ENCODE data around the gene CACNA1B. TPM values are rescaled to one million over a fixed set of nuclear protein-coding genes. Genes with fewer than 3 reads are reported as not detected.

Gene CACNA1B
- total RNA-seq, 1 donor from 2014 or later: not detected

DNA sequence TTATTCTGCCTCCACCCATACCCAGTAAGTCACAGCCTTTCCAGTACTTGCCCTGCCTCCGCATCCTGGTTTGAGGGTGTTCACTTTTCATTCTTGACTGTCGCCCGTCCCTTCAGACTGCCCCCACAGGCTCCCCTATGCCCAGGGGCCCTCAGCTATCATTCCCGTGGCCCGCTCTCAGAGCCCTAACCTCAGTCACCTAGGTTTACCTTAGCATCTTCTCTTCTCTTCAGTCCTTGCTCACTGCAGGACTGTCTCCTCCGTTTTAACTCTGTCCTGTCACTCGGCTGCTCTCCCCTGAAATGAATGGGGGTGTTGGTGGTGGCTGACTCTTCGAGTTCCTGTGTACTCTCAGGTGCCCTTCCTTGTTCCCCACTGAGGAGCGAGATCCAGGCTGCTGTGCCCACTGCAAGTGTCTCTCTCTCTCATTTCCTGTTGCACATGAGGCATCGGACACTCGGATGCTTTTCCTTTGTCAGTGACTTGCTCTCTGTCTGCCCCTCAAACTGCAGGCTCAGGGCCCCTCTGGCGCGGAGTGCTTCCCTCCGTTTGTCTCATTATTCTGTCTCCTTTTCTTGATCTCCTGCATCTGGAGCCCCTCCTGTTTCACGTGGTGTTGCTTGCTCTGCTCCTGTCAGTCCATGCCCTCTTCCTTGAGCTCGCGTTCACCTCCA is 89.8 kb downstream of the CACNA1B start:
- H3K4me3 Mint-ChIP-seq: no peak overlapping the region
- no peak overlapping the region for H3K27ac Mint-ChIP-seq
- no peaks in the 10 kb centered on the region for H3K36me3 Mint-ChIP-seq (ENCODE audit: low read depth)
- H3K27me3 Mint-ChIP-seq: peaks cover 3% of the 10 kb centered on the region
- no peaks in the 10 kb centered on the region for H3K4me1 Mint-ChIP-seq
- DNase-seq: no peak
- intact Hi-C loops (cut with micrococcal nuclease): no loop called here
- H3K9me3 Mint-ChIP-seq: no peaks in the 10 kb centered on the region

DNA sequence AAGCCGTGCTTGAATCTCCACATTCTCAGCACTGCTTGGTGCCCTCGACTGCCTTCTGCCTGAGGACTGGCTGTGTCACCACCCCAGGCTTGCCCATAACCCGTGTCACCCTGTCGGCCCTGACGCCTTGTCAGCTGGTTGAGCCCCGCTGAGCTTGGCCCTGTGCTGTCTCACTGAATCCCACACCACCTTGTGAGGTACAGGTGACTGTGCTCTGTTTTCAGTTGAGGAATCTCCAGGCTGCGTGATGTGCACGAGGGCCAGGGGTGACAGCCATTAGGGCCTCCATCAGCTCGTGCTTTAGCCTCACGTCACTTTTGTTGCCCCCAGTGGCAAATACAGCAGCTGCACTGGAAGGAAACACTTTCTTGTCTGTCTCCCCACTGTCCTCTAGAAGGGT is 90.7 kb downstream of the CACNA1B start:
- intact Hi-C loops (cut with micrococcal nuclease): no loop called here
- Mint-ChIP-seq H3K27me3 (no peaks in the 10 kb centered on the region), H3K36me3 (ENCODE audit: low read depth) (no peaks in the 10 kb centered on the region), H3K4me3 (no peak overlapping the region), H3K27ac (no peak overlapping the region), H3K4me1 (no peaks in the 10 kb centered on the region), H3K9me3 (no peaks in the 10 kb centered on the region)
- no peak for DNase-seq

DNA sequence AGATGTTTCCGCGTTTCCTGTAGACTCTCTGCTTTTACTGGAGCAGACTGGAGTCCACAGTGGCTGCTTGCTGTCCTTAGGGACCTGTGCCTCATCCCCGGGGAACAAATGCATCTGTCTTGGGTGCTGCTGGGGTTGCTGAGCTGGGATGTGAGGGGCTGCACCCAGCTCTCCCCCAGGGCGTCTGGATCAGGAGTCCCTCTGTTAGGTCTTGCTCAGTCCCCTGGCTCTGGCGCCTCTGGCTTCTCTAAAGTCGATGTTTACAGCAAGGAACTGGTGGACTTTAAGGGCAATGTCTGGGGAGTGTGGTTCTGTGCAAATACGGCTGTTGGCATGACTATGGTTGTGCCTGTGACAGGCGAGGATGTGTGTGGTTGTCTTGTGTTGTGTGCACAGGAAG is 91.4 kb downstream of the CACNA1B start:
- intact Hi-C loops (cut with micrococcal nuclease): no loop called here
- Mint-ChIP-seq H3K27me3 (no peaks in the 10 kb centered on the region), H3K9me3 (no peaks in the 10 kb centered on the region), H3K27ac (no peak overlapping the region), H3K4me3 (no peak overlapping the region), H3K36me3 (ENCODE audit: low read depth) (no peaks in the 10 kb centered on the region), H3K4me1 (no peaks in the 10 kb centered on the region)
- DNase-seq: no peak

DNA sequence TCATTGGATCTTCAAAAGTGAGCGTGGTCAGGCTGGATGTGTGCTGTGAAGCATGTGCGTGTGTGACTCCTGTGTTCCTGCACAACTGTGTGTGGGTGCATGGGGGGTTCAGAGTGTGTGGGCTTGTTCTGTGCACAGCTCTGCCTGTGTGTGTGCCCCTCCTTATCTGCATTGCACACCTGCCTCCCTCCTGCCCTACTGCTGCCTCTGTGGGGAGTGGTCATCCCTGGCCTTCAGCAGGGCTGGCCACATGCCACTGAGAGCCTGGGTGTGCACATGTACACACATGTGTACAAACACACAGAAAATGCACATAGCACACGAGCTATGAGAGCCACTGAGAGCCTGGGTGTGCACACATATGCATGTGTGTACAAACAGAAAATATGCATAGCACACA is 92.1 kb downstream of the CACNA1B start:
- DNase-seq: no peak
- H3K4me3 Mint-ChIP-seq: no peak overlapping the region
- H3K36me3 Mint-ChIP-seq (ENCODE audit: low read depth): no peaks in the 10 kb centered on the region
- H3K9me3 Mint-ChIP-seq: no peaks in the 10 kb centered on the region
- intact Hi-C loops (cut with micrococcal nuclease): no loop called here
- H3K27me3 Mint-ChIP-seq: no peaks in the 10 kb centered on the region
- H3K4me1 Mint-ChIP-seq: no peaks in the 10 kb centered on the region
- H3K27ac Mint-ChIP-seq: no peak overlapping the region

DNA sequence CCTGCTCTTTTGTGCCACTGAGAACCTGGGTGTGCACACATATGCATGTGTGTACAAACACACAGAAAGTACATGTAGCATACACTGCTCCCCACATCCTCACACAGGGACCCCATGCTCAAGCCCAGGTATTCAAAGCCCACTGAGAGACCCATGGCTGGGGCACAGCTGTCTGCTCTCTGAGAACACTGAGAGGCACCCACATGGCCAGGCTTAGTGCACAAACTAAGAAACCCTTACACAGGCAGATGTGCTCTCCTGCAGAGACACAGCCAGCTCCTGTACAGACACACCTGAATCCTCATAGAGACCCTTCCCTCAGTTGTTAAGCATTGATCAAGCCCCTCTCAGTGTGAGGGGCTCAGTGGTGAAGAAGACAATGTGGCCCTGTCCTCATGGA is 92.5 kb downstream of the CACNA1B start:
- Mint-ChIP-seq H3K36me3 (ENCODE audit: low read depth) (no peaks in the 10 kb centered on the region), H3K27ac (no peak overlapping the region), H3K9me3 (no peaks in the 10 kb centered on the region), H3K4me1 (no peaks in the 10 kb centered on the region), H3K27me3 (no peaks in the 10 kb centered on the region), H3K4me3 (no peak overlapping the region)
- DNase-seq: no peak
- intact Hi-C loops (cut with micrococcal nuclease): no loop called here

DNA sequence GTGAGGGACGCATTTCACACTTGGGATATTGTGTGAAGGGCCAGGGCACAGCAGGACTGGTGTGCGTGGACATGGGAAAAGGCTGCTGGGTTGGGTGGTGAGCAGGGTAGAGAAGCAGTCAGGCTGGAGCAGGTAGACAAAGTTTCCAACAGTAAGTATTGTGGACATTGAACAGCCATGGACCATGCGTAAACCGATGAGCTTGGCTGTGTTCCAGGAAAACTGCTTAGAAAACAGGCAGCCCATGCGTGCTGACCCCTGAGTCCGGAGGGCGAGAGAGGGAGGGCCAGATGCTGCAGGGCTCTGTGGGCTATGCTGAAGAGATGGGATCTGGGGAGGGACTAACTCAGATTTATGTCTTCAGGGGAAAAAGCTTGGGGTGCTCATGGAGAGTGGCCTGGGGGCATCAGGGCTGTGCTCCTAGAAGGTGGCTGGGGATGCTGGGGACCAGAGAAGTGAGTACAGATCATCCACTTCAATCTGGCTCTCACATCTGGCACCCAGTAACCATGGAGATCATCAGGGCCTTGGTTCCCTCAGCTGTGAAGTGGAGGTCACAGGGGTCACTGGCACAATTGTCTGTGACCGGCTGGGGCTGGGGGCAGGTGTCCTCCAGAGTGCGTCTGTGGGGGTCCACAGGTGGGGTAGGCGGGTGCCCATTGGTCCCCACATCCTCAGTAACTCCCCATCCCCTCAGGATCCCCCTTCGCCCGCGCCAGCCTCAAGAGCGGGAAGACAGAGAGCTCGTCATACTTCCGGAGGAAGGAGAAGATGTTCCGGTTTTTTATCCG is 93.3 kb downstream of the CACNA1B start:
- intact Hi-C loops (cut with micrococcal nuclease): no loop called here
- no peaks in the 10 kb centered on the region for H3K4me1 Mint-ChIP-seq
- H3K27me3 Mint-ChIP-seq: no peaks in the 10 kb centered on the region
- DNase-seq: no peak
- H3K36me3 Mint-ChIP-seq (ENCODE audit: low read depth): no peaks in the 10 kb centered on the region
- no peak overlapping the region for H3K27ac Mint-ChIP-seq
- no peak overlapping the region for H3K4me3 Mint-ChIP-seq
- H3K9me3 Mint-ChIP-seq: no peaks in the 10 kb centered on the region

DNA sequence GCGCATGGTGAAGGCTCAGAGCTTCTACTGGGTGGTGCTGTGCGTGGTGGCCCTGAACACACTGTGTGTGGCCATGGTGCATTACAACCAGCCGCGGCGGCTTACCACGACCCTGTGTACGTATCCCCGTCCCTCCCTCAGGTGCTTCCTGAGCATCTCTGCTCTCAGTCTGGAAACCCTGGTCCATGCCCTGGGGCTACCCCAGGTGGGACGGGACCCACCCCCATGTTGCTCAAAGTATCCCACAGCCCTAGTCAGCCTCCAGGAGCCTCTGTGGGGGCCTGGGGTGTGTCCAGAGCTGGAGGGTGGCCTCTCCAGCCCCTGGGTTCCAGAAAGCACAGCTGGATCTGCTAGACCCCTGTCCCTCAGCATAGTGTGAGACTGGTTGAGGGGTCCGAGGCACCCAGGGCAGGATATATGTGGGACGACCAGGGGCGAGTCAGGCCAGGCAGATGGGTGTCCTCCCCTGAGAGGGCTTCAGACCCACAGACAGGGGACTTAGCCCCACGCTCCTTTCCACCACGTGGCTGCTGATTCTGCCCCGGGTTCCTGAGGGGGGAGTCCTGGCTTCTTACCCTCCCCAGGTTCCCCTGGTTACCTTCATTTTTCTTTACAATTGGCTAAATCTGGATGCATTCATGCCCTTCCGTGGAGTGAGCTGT is 94.0 kb downstream of the CACNA1B start:
- H3K36me3 Mint-ChIP-seq (ENCODE audit: low read depth): no peaks in the 10 kb centered on the region
- no peaks in the 10 kb centered on the region for H3K27me3 Mint-ChIP-seq
- no peak overlapping the region for H3K27ac Mint-ChIP-seq
- no peaks in the 10 kb centered on the region for H3K9me3 Mint-ChIP-seq
- no peak overlapping the region for H3K4me3 Mint-ChIP-seq
- intact Hi-C loops (cut with micrococcal nuclease): no loop called here
- no peak for DNase-seq
- no peaks in the 10 kb centered on the region for H3K4me1 Mint-ChIP-seq

DNA sequence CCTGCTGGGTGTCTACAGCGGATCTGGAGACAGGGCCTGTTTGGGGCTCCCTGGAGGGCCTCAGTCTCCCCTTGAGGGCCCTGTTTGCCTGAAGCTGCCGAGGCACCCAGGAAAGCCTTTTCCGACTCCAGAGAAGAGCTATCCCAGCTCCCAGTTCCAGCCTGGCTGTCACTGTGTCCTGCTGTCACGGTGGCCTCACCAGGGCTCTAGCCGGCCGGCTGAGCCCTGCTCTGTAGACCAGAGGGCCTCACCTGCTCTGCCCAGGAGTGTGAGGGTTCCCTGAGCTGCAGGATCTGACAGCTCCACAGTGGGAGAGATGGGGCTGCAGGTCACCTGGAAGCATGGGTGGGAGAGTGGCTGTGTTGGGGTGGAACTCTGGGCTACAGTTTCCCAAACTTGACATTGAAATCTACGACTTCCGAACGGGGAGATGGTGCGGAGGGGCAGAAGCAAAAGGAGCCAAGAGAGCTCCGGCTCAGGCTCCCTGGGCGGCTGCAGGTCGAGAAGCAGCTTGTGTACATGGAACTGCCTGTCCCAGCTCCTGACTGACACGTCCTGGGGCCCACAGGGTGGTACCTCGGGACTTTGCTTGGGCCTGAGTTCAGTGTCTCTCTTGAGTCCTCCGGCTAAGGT is 94.9 kb downstream of the CACNA1B start:
- H3K9me3 Mint-ChIP-seq: no peaks in the 10 kb centered on the region
- DNase-seq: no peak
- H3K4me1 Mint-ChIP-seq: no peaks in the 10 kb centered on the region
- H3K36me3 Mint-ChIP-seq (ENCODE audit: low read depth): no peaks in the 10 kb centered on the region
- H3K4me3 Mint-ChIP-seq: no peak overlapping the region
- intact Hi-C loops (cut with micrococcal nuclease): no loop called here
- H3K27ac Mint-ChIP-seq: no peak overlapping the region
- H3K27me3 Mint-ChIP-seq: no peaks in the 10 kb centered on the region

DNA sequence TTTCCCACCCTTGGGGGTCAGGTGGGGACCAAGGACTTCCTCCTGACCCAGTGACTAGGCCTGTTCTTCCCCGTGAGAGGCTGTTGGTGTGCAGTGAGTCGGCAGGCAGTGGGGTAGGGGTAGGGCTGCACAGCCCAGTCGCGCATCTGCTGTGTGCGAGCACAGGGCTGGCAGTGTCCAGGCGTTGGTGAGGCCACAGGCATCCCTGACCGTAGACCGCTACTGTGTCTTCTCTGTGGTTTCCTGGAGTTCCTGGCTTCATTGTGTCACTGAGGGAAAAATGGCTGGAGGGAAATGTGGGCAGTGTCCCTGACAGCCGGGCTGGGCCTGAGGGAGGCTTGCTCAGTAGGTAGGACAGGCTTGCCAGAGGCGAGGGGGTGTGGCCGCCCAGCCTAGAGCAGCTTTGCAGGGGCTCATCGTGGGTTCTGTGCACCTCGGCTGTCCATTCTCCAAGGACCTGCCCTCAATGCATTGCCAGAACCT is 95.4 kb downstream of the CACNA1B start:
- no peaks in the 10 kb centered on the region for H3K36me3 Mint-ChIP-seq (ENCODE audit: low read depth)
- H3K4me3 Mint-ChIP-seq: no peak overlapping the region
- no peak overlapping the region for H3K27ac Mint-ChIP-seq
- DNase-seq: no peak
- H3K9me3 Mint-ChIP-seq: no peaks in the 10 kb centered on the region
- no peaks in the 10 kb centered on the region for H3K27me3 Mint-ChIP-seq
- intact Hi-C loops (cut with micrococcal nuclease): no loop called here
- no peaks in the 10 kb centered on the region for H3K4me1 Mint-ChIP-seq

DNA sequence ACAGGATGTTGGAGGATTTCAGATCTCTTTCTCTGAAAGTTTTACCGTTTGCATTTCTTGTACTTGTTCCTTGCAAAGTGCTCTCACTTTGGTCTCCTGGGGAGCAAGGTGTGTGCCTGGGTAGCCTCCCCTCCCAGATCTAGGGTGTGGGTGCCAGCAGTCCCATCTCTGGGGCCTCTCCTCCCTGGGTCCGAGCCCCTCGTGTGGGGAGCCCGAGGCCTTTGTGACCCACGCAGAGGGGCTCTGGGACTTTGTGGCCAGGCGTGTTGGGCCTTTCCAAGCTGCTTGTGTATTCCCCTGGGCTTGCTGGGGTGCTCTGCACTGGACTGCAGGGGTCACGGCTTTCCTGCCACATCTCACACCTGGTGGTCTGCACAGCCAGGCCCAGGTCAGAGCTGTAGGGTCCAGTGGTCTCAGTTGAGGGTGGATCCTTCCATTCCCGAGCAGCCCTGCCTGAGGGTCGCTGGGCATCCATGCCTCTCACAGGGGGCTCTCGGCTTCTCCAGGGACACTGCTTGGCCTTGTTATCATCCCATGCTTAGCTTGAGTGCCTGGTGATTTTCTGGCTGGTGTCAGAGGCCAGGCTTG is 96.3 kb downstream of the CACNA1B start:
- Mint-ChIP-seq H3K9me3 (no peaks in the 10 kb centered on the region), H3K27me3 (no peaks in the 10 kb centered on the region), H3K4me1 (no peaks in the 10 kb centered on the region), H3K27ac (no peak overlapping the region), H3K36me3 (ENCODE audit: low read depth) (no peaks in the 10 kb centered on the region), H3K4me3 (no peak overlapping the region)
- no peak for DNase-seq
- intact Hi-C loops (cut with micrococcal nuclease): no loop called here

DNA sequence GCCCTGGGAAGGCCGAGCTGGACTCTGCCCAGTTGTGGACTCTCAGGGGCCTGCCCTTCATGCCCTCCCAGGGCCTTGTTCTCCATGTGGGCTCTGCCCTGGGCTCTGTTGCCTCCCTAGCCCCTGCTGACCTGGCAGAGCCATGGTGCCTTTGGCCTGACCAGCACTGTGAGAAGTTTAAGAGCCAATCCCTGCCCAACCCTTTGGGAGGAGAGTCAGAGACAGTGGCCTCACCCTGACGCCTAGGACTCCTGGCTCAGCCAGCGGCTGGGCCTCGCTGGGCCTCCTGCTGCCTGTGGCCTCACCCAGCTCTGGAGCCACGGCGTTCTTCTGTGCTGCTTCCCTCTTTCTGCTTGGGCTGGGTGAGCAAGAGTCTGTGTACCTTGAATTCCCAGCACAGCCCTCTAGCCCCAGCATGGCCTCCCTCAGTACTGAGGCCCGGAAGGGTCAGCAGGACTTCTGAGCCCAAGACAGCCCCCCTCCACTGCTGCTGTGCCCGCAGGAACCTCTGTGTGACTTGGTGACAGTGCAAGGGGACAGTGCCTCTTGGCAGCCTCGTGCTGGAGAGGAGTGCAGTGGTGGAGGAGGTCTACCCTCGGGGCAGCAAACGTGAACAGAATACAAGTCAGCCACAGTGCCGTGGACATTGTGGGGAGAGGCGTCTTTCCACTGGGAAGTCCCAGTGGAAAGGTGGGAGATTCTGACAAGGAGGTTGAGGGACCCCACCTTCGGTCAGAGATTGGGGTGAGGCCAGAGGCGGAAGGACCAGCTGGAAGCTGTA is 97.4 kb downstream of the CACNA1B start:
- no peak overlapping the region for H3K4me3 Mint-ChIP-seq
- no peak overlapping the region for H3K27ac Mint-ChIP-seq
- intact Hi-C loops (cut with micrococcal nuclease): no loop called here
- H3K27me3 Mint-ChIP-seq: no peaks in the 10 kb centered on the region
- H3K36me3 Mint-ChIP-seq (ENCODE audit: low read depth): no peaks in the 10 kb centered on the region
- DNase-seq: no peak
- H3K4me1 Mint-ChIP-seq: no peaks in the 10 kb centered on the region
- no peaks in the 10 kb centered on the region for H3K9me3 Mint-ChIP-seq

DNA sequence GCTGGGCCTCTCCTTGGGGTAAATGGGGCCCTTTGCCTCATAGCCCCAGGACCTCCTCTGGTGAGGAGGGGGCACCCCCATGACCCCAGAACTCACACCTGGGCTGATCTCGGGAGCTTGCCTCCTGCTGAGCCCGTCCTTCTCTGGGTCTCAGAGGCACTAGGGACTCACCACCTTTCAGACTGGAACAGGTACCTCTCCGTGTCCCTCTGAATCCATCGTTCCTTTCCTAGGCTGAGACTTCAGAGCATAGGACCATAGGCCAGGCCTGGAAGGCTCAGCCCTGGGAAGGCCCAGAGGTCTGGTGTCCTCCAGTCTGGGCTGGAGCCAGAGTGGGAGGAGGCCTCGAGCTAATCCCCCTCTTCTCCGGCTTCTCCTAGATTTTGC is 97.9 kb downstream of the CACNA1B start:
- no peaks in the 10 kb centered on the region for H3K36me3 Mint-ChIP-seq (ENCODE audit: low read depth)
- no peak overlapping the region for H3K27ac Mint-ChIP-seq
- no peaks in the 10 kb centered on the region for H3K27me3 Mint-ChIP-seq
- no peaks in the 10 kb centered on the region for H3K9me3 Mint-ChIP-seq
- no peak for DNase-seq
- H3K4me1 Mint-ChIP-seq: no peaks in the 10 kb centered on the region
- no peak overlapping the region for H3K4me3 Mint-ChIP-seq
- intact Hi-C loops (cut with micrococcal nuclease): no loop called here

DNA sequence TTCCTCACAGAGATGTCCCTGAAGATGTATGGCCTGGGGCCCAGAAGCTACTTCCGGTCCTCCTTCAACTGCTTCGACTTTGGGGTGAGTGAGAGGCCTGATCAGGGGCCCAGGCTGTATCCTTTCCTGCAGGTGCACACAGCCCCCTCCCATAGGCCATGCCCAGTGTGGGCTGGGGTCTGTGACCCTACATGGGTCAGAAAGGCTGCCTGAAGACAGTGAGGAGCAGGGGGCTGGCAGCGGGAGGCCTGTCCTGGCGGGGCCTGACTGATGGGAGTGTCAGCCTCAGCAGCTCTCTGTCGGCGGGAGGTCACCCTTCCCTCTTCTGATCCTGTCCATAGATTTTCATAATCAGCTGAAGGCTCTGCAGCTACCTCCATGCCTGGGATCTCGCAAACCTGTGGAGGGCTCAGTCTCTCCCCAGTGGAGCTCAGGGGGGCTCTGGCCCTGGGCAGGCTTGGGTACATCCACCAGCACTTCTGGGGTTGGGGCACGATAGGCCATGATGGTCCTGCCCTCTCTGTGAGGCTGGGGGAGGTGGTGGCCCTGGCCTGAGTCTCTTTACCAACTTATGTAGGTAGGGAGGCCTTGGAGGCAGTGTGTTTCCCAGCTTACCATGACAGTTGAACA is 98.5 kb downstream of the CACNA1B start:
- Mint-ChIP-seq H3K4me3 (no peak overlapping the region), H3K27me3 (peaks cover under 1% of the 10 kb centered on the region), H3K4me1 (no peaks in the 10 kb centered on the region), H3K27ac (no peak overlapping the region), H3K36me3 (ENCODE audit: low read depth) (no peaks in the 10 kb centered on the region), H3K9me3 (no peaks in the 10 kb centered on the region)
- DNase-seq: no peak
- intact Hi-C loops (cut with micrococcal nuclease): no loop called here

All from activated CD4-positive, alpha-beta T cell treated with anti-CD3 and anti-CD28 coated beads, Interleukin-2, amount 10 ng/mL, durations not matched to agents 24 days and 14 days (primary cell).